Mesodermal cell (in vitro differentiated cells): ENCODE data around the gene AP3B1.

Experiments
- H3K27ac ChIP-seq: 2 replicates; pipeline ENCODE4 v1.7.0; 2013; ENCODE audit warnings: mild to moderate bottlenecking, low read depth, low read length, moderate library complexity; ENCODE audit not compliant: severe bottlenecking
- H3K36me3 ChIP-seq: 2 replicates; pipeline ENCODE4 v1.7.1; 2013; ENCODE audit warnings: mild to moderate bottlenecking, low read length, moderate library complexity; ENCODE audit not compliant: control insufficient read depth, insufficient read depth
- H3K4me1 ChIP-seq: one replicate; pipeline ENCODE4 v1.7.1; 2013; ENCODE audit warnings: mild to moderate bottlenecking, low read length; ENCODE audit not compliant: insufficient read depth, control insufficient read depth, poor library complexity, severe bottlenecking
- H3K4me3 ChIP-seq: 2 replicates; pipeline ENCODE4 v1.7.0; 2013; ENCODE audit warnings: low read length, control low read depth, mild to moderate bottlenecking; ENCODE audit not compliant: insufficient read depth, poor library complexity, severe bottlenecking; ENCODE audit errors: extremely low read depth
- H3K9me3 ChIP-seq: 2 replicates; pipeline ENCODE4 v1.7.1; 2013; ENCODE audit warnings: mild to moderate bottlenecking, low read length, moderate library complexity; ENCODE audit not compliant: control insufficient read depth
- WGBS, 2 experiments: methylation state at CpG; one replicate each; pipeline ENCODE4 v1.1.5; 2013; ENCODE audit warnings: missing lambda C conversion rate in 2 of 2; ENCODE audit not compliant: insufficient coverage in 2 of 2; 5-methylcytosine and 5-hydroxymethylcytosine counted together

Gene AP3B1

GRCh38 chr5:77993855-77994318 is 300.6 kb downstream of the AP3B1 start:
- no peaks in the 10 kb centered on the region for H3K9me3 ChIP-seq
- no peak overlapping the region for H3K4me3 ChIP-seq
- H3K4me1 ChIP-seq = peaks cover 4% of the 10 kb centered on the region
- H3K27ac ChIP-seq = no peak overlapping the region
- 29 to 32% methylated on average over 8 to 9 of the region's 10 CpGs for WGBS, 2 experiments
- peaks cover under 1% of the 10 kb centered on the region for H3K36me3 ChIP-seq

GRCh38 chr5:77993141-77993854 is 301.2 kb downstream of the AP3B1 start:
- no peak overlapping the region for H3K27ac ChIP-seq
- 70 to 78% methylated on average over 15 of the region's 17 CpGs for WGBS, 2 experiments
- no peaks in the 10 kb centered on the region for H3K36me3 ChIP-seq
- peaks cover 4% of the 10 kb centered on the region for H3K4me1 ChIP-seq
- no peak overlapping the region for H3K4me3 ChIP-seq
- no peaks in the 10 kb centered on the region for H3K9me3 ChIP-seq

GRCh38 chr5:77991084-77991483 is 303.4 kb downstream of the AP3B1 start:
- H3K4me3 ChIP-seq = no peak overlapping the region
- H3K36me3 ChIP-seq = no peaks in the 10 kb centered on the region
- no peaks in the 10 kb centered on the region for H3K9me3 ChIP-seq
- H3K4me1 ChIP-seq = peaks cover 9% of the 10 kb centered on the region
- H3K27ac ChIP-seq = no peak overlapping the region
- 42 to 44% methylated on average over 2 to 5 of the region's 5 CpGs for WGBS, 2 experiments

- H3K36me3 ChIP-seq = no peaks in the 10 kb centered on the region
- H3K4me3 ChIP-seq = no peak overlapping the region
- WGBS, 2 experiments = 20% methylated on average over 1 to 2 of the region's 3 CpGs
- H3K27ac ChIP-seq = no peak overlapping the region
- H3K9me3 ChIP-seq = no peaks in the 10 kb centered on the region
- H3K4me1 ChIP-seq = peaks cover 9% of the 10 kb centered on the region
Observed at GRCh38 chr5:77990020-77990419, 304.5 kb downstream of the AP3B1 start.

GRCh38 chr5:77987988-77988387 is 306.5 kb downstream of the AP3B1 start:
- Histone ChIP-seq H3K36me3 (no peaks in the 10 kb centered on the region), H3K4me3 (no peak overlapping the region), H3K27ac (no peak overlapping the region), H3K9me3 (no peaks in the 10 kb centered on the region), H3K4me1 (peaks cover 17% of the 10 kb centered on the region)
- 88 to 91% methylated on average over 14 to 17 of the region's 19 CpGs for WGBS, 2 experiments

- no peak overlapping the region for H3K4me3 ChIP-seq
- no peaks in the 10 kb centered on the region for H3K36me3 ChIP-seq
- H3K27ac ChIP-seq = no peak overlapping the region
- H3K9me3 ChIP-seq = no peaks in the 10 kb centered on the region
- H3K4me1 ChIP-seq = peaks cover 17% of the 10 kb centered on the region
- WGBS, 2 experiments = 72 to 80% methylated on average over 2 to 4 of the region's 5 CpGs
Observed at GRCh38 chr5:77987331-77987730, 307.2 kb downstream of the AP3B1 start.

GRCh38 chr5:77986261-77986660 is 308.2 kb downstream of the AP3B1 start:
- 98% methylated on average over 4 to 5 of the region's 6 CpGs for WGBS, 2 experiments
- Histone ChIP-seq H3K4me3 (no peak overlapping the region), H3K4me1 (peaks cover 14% of the 10 kb centered on the region), H3K9me3 (no peaks in the 10 kb centered on the region), H3K36me3 (no peaks in the 10 kb centered on the region), H3K27ac (no peak overlapping the region)

GRCh38 chr5:77985247-77985646 is 309.3 kb downstream of the AP3B1 start:
- 50 to 86% methylated on average over 1 to 2 of the region's 3 CpGs for WGBS, 2 experiments
- Histone ChIP-seq H3K9me3 (no peaks in the 10 kb centered on the region), H3K36me3 (no peaks in the 10 kb centered on the region), H3K27ac (no peak overlapping the region), H3K4me3 (no peak overlapping the region), H3K4me1 (peaks cover 12% of the 10 kb centered on the region)

GRCh38 chr5:77984587-77984986 is 309.9 kb downstream of the AP3B1 start:
- Histone ChIP-seq H3K27ac (no peak overlapping the region), H3K4me1 (peaks cover 12% of the 10 kb centered on the region)

GRCh38 chr5:77983482-77984199 is 310.9 kb downstream of the AP3B1 start:
- H3K4me1 ChIP-seq = peaks cover 12% of the 10 kb centered on the region
- H3K27ac ChIP-seq = no peak overlapping the region
- H3K4me3 ChIP-seq = no peak overlapping the region
- WGBS, 2 experiments = 100% methylated on average over 1 of the region's 5 CpGs; no CpG with 5 or more reads in 1 of the 2 experiments
- H3K36me3 ChIP-seq = no peaks in the 10 kb centered on the region
- no peaks in the 10 kb centered on the region for H3K9me3 ChIP-seq

More at GRCh38 chr5:77984587-77984986, 309.9 kb downstream of the AP3B1 start:
- Histone ChIP-seq H3K9me3 (no peaks in the 10 kb centered on the region), H3K4me3 (no peak overlapping the region), H3K36me3 (no peaks in the 10 kb centered on the region)
- 55 to 56% methylated on average over 9 to 10 of the region's 11 CpGs for WGBS, 2 experiments

GRCh38 chr5:77981820-77982219 is 312.7 kb downstream of the AP3B1 start:
- WGBS, 2 experiments = 79% methylated on average over 3 of the region's 3 CpGs
- Histone ChIP-seq H3K27ac (no peak overlapping the region), H3K9me3 (no peaks in the 10 kb centered on the region), H3K36me3 (no peaks in the 10 kb centered on the region), H3K4me3 (no peak overlapping the region), H3K4me1 (peaks cover 8% of the 10 kb centered on the region)
